SJSA1 (cell line): ENCODE measurements around the gene TMEM255B. TPM values are rescaled to one million over a fixed set of nuclear protein-coding genes. Genes with fewer than 3 reads are reported as not detected.
A peak's percentile ranks its signal among the peaks of the same experiment; 100 is the strongest.

Experiments used
- DNase-seq, 2 experiments: peaks; one replicate each; pipeline ENCODE4 v3.0.0-alpha.2; 2015 to 2020; ENCODE audit warnings: low spot score in 2 of 2, low read depth in 1 of 2
- H3K27ac ChIP-seq: fragments of 250-450 bp; sonication (Bioruptor Pico); 2 replicates; pipeline ENCODE4 v1.5.1; 2020; ENCODE audit warnings: mild to moderate bottlenecking, moderate library complexity
- H3K27me3 ChIP-seq: fragments of 250-450 bp; sonication (Bioruptor Pico); replicated peaks from 2 replicates; pipeline ENCODE4 v1.5.1; 2020; ENCODE audit warnings: mild to moderate bottlenecking, moderate library complexity
- H3K36me3 ChIP-seq: fragments of 250-450 bp; sonication (Bioruptor Pico); 2 replicates; pipeline ENCODE4 v1.5.1; 2020; ENCODE audit warnings: mild to moderate bottlenecking
- H3K4me1 ChIP-seq: fragments of 250-450 bp; sonication (Bioruptor Pico); replicated peaks from 2 replicates; pipeline ENCODE4 v1.6.1; 2021; ENCODE audit warnings: mild to moderate bottlenecking
- H3K4me3 ChIP-seq: fragments of 250-450 bp; sonication (Bioruptor Pico); 2 replicates; pipeline ENCODE4 v1.5.1; 2020; ENCODE audit warnings: mild to moderate bottlenecking
- H3K9me3 ChIP-seq: fragments of 250-450 bp; sonication (Bioruptor Pico); replicated peaks from 2 replicates; pipeline ENCODE4 v1.5.1; 2020; ENCODE audit warnings: mild to moderate bottlenecking
- total RNA-seq: library from RNA; depleted of rRNA; stranded (reverse); fragments of >200 nt; shearing (Covaris generic); gene quantifications from 2 replicates; pipeline ENCODE4 v1.2.3, GENCODE V29; 2014; rRNA removed

Gene TMEM255B
- total RNA-seq, 1 experiment from 2014 or later, result 1.8 TPM

GRCh38 chr13:113862191-113862930 is 103.3 kb downstream of the TMEM255B start:
- Histone ChIP-seq H3K4me3 (peak overlapping the region; percentile 80), H3K27me3 (no peaks in the 10 kb centered on the region), H3K36me3 (no peaks in the 10 kb centered on the region; the same call in 1 of the 2 replicates), H3K9me3 (no peaks in the 10 kb centered on the region; the same call in 1 of the 2 replicates), H3K4me1 (peaks cover 9% of the 10 kb centered on the region), H3K27ac (no peak overlapping the region)
- no peak for DNase-seq

GRCh38 chr13:113862931-113863523 is 104.0 kb downstream of the TMEM255B start:
- H3K4me1 ChIP-seq, result peaks cover 9% of the 10 kb centered on the region
- no peaks in the 10 kb centered on the region for H3K27me3 ChIP-seq
- H3K4me3 ChIP-seq, result peak overlapping the region; percentile 80
- peak in 1 of 2 experiments; percentile 26 for DNase-seq
- no peak overlapping the region for H3K27ac ChIP-seq
- no peaks in the 10 kb centered on the region; the same call in 1 of the 2 replicates for H3K36me3 ChIP-seq
- H3K9me3 ChIP-seq, result no peaks in the 10 kb centered on the region; the same call in 1 of the 2 replicates

DNA sequence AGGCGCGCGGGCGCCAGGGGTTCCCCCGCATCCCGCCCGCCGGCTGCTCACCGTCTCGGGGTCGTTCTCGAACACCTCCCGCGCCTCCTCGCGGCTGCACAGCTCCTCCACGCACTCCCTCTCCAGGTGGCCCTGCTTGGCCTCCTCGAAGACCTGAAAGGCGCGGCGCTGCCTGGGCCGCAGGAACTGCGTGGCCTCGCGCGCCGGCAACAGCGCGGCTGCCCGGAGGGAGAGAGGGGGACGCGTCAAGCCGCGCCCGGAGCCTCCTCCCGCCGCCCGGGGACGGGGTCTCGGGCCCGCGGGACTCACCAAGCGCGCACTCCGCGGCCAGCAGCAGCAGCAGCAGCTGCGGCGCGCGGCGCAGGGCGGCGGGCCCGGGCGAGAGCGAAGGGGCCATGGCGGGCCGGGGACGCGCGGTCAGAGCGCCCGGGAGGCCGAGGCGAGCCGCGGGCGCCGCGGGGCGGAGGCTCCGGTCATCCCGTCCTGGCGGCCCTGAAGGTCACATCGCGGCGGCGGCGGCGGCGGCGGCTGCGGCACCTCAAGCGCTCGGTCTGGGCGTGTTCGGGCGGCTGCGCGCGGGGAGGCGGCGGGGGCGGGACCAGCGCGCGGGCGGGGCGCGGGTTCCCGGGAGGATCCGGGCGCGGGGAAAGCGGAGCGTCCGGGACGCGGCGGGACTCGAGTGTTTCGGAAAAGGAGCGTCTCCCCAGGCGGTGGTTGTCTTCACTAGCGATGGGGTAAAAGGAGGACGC is 104.7 kb downstream of the TMEM255B start, which contains the start of gene GAS6:
Gene GAS6, minus strand, starts transcription at position 553 of the 749 bp plus-strand sequence. Its CDS starts 156 bp downstream, at position 397.
- Histone ChIP-seq H3K4me3 (peak within 1 kb of the TSS; percentile 80), H3K27me3 (no peaks in the 10 kb centered on the region), H3K27ac (no peak within 1 kb of the TSS), H3K4me1 (peaks cover 9% of the 10 kb centered on the region), H3K36me3 (no peaks in the 10 kb centered on the region; the same call in 1 of the 2 replicates), H3K9me3 (no peaks in the 10 kb centered on the region; the same call in 1 of the 2 replicates)
- DNase-seq, result peak in 1 of 2 experiments; percentile 39

DNA sequence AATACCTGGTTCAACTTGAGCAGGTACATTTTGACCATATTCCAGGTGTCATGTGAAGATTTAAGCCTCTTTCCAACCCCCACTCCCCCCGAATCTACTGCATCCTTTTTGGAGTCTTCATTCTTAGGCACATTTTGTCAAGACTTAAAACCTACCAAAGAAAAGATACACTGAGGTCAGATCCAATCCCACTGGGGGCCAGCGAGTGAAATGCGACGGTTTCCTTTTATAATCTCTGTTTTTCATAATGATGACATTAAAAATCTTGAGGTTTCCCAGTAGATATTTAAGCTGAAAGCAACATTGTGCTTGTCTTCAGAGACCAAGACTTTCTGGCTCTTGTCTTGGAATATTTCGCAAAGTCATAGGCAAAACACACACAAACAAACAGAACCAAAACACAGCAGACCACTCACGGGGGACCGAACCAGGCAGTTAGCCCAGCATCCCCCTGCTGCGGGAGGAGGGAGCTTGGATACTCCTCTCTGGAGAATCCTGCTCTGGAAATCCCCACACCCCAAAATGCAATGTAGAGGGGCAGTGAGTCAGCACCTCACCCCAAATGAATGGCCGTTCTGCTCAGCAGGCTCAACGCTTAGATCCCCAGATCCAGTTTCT is 105.4 kb downstream of the TMEM255B start:
- no peaks in the 10 kb centered on the region; the same call in 1 of the 2 replicates for H3K9me3 ChIP-seq
- DNase-seq, result peak in 1 of 2 experiments; percentile 12
- H3K27me3 ChIP-seq, result no peaks in the 10 kb centered on the region

DNA sequence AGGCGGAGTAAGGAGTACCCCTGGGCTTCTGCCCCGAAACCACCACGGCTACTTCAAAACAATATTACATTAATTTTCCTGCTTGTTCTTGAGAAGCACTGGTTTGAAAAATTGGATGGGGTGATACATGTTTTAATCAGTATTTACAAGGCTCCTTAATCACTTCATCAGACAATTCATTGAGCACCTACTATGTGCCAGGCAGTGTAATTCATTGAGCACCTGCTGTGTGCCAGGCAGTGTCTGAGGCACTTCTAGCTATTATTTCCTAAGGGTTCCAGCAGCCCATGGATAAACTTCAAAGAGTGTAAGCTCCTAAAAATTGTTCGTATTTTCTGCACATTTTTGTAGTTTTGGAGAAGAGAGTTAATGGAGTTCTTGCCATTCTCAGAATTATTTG is 106.4 kb downstream of the TMEM255B start:
- H3K27ac ChIP-seq, result no peak overlapping the region

More for the DNA sequence above, 105.4 kb downstream of the TMEM255B start:
- Histone ChIP-seq H3K27ac (no peak overlapping the region), H3K4me1 (peaks cover 9% of the 10 kb centered on the region), H3K4me3 (peak overlapping the region; percentile 80), H3K36me3 (no peaks in the 10 kb centered on the region; the same call in 1 of the 2 replicates)

More for the DNA sequence above, 106.4 kb downstream of the TMEM255B start:
- Histone ChIP-seq H3K27me3 (no peaks in the 10 kb centered on the region), H3K4me1 (peaks cover 9% of the 10 kb centered on the region), H3K9me3 (no peaks in the 10 kb centered on the region; the same call in 1 of the 2 replicates), H3K4me3 (no peak overlapping the region), H3K36me3 (no peaks in the 10 kb centered on the region; the same call in 1 of the 2 replicates)
- no peak for DNase-seq

Other genes starting within 250 kb of the TMEM255B start
- gene TFDP1, start 174.5 kb upstream of the TMEM255B start, total RNA-seq, result 397 and 423 TPM in 2 replicates
- gene ATP4B, start 101.0 kb upstream of the TMEM255B start, total RNA-seq, result not detected in 2 replicates
- gene GRK1, start 92.0 kb upstream of the TMEM255B start, total RNA-seq, result 0.08 TPM in 1 of 2 replicates, not detected in the other
- 41.7 and 45.3 TPM in 2 replicates for gene GAS6, start 104.8 kb downstream of the TMEM255B start, total RNA-seq
- gene C13orf46, start 214.8 kb downstream of the TMEM255B start, total RNA-seq, result not detected in 2 replicates